B cell (primary cell): ENCODE results near the gene POLE.

ENCODE experiments used
- EZH2 ChIP-seq: IDR thresholded peaks from 2 replicates; pipeline ENCODE4 v1.6.1; 2012; ENCODE audit warnings: borderline replicate concordance, low read depth, mild to moderate bottlenecking, moderate library complexity, low read length; ENCODE audit not compliant: insufficient read depth, poor library complexity, severe bottlenecking
- TF ChIP-seq, protein P1 (sequence below): fragments of 200-600 bp; IDR thresholded peaks from one replicate; pipeline ENCODE4 v1.8.0; 2022; ENCODE audit warnings: antibody characterized with exemption, mild to moderate bottlenecking

DNA sequence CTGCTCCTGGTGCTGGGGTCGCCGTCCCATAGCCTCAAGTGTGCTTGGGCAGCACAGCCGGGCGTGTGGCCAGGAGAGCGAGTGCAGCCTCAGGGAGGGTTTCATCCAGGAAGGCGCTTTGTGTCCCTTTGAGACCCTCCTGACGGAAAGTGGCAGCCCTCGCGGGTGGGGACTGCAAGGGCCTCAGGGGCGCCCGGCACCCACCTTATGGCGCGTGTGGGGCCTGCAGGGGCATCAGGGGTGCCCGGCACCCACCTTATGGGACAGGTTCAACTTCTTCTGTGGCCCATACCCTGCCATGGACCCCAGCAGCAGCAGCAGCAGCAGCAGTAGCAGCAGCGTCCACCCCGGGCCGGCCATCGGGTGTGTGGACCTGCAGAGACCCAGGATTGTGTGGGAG, 81.2 kb downstream of the POLE start:
- no peak for TF ChIP-seq EZH2
- TF ChIP-seq, protein P1, sequence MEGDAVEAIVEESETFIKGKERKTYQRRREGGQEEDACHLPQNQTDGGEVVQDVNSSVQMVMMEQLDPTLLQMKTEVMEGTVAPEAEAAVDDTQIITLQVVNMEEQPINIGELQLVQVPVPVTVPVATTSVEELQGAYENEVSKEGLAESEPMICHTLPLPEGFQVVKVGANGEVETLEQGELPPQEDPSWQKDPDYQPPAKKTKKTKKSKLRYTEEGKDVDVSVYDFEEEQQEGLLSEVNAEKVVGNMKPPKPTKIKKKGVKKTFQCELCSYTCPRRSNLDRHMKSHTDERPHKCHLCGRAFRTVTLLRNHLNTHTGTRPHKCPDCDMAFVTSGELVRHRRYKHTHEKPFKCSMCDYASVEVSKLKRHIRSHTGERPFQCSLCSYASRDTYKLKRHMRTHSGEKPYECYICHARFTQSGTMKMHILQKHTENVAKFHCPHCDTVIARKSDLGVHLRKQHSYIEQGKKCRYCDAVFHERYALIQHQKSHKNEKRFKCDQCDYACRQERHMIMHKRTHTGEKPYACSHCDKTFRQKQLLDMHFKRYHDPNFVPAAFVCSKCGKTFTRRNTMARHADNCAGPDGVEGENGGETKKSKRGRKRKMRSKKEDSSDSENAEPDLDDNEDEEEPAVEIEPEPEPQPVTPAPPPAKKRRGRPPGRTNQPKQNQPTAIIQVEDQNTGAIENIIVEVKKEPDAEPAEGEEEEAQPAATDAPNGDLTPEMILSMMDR, result no peak
